ENCODE results near the gene SEMA3E.

Gene SEMA3E

DNA sequence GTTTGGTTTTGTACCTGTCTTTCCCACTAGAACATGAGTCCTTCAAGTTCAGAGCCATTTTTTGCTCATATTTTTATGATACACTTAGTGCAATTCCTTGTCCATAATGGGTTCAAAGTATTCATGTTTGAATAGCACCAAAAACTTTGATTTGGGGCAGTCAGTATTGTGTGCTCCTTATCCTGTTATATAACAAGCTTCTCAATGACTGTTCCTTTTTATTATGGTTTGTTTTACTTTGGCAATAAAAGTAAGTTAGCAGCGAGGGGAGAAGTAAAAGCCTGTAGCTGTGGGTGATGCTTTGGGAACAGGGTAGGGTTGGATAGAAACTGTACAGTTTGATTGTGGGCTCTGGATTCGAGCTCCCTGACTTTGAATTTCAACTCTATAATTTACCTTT, 311.9 kb downstream of the SEMA3E start:
- DNase-seq = no peak

- no peak for DNase-seq
These were observed 322.7 kb downstream of the SEMA3E start for GRCh38 chr7:83326223-83326622.

DNA sequence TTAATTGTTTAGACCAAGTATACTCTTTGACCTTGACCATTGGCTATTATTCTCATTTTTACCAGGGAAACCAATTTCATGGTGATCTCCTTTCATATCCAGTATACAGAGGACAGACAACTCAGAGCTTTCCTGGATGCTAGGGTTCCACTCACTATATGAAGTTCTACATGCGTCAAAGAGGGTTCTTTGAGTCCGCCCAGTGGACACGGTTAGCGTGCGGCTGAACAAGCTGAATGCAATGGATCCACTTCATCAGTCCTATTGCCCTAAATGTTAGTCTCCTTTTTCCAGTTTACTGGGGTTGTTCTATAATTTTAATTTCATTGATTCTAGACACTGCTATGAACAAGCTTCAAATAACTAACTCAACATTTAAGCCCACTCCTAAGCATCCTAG, 323.9 kb downstream of the SEMA3E start:
- no peak for DNase-seq

DNA sequence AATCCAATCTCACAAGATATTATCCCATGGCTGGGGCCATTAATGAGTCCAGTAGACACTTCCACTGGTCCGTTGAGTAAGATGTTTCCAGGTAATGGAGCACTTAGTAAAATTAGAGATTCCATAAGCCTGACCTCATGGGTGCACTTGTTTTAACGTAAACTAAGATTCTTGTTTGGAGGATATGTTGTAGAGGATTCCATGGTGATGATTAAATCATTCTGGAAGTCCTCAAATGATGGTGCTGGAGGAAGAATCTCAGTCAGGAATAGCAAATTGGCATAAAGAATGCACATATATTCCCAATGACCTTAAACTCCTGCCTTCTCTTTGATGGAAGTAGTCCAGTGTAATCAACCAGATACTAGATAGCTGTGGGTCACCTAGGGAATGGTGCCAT, 324.3 kb downstream of the SEMA3E start:
- no peak for DNase-seq

- no peak for DNase-seq
These were observed 327.9 kb downstream of the SEMA3E start for GRCh38 chr7:83321011-83321410.

DNA sequence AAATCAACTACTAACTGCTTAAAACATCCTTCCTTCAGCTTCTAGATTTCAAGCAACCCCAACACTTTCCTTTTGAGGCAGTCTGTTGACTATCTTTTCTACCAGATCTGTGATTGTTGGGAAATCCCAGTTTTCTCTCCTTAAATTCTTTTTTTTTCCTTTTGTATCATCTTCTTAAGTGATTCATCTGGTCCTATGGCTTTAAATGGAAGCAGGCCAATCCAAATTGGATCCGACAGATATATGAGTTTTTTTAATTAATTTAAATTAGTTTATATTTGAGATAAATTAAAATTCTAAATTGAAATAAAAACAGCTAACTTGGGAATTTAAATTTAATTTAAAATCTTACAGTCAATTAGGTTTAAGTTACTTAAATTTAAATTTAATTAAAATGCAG, 335.0 kb downstream of the SEMA3E start:
- DNase-seq = no peak

Measured in stimulated activated CD4-positive, alpha-beta T cell treated with anti-CD3 and anti-CD28 coated beads, Interleukin-12 subunit alpha, Interleukin-12 subunit beta, amount 100 ng/mL, for 4 hours (primary cell).